GM18870 (cell line): ENCODE measurements around the gene BRINP1.
"Not testable (repeated sequence)": the region's sequence is repeated elsewhere in the genome, so short reads cannot be mapped to it uniquely, and the experiment has no call there.

Experiments used
- ATAC-seq: cut with Tn5 transposase; IDR thresholded peaks from one replicate; pipeline ENCODE4 v1.9.1; 2021; ENCODE audit warnings: moderate library complexity; ENCODE audit not compliant: unreplicated experiment

The BRINP1 gene

GRCh38 chr9:119215651-119216050, 153.6 kb downstream of the BRINP1 start:
- ATAC-seq, result no peak

GRCh38 chr9:119213471-119213870, 155.8 kb downstream of the BRINP1 start:
- ATAC-seq, result no peak

- no peak for ATAC-seq
Measured at GRCh38 chr9:119197893-119198607, 171.2 kb downstream of the BRINP1 start.

GRCh38 chr9:119195521-119195920, 173.7 kb downstream of the BRINP1 start:
- no peak for ATAC-seq

GRCh38 chr9:119185298-119185697, 183.9 kb downstream of the BRINP1 start:
- no peak for ATAC-seq

DNA sequence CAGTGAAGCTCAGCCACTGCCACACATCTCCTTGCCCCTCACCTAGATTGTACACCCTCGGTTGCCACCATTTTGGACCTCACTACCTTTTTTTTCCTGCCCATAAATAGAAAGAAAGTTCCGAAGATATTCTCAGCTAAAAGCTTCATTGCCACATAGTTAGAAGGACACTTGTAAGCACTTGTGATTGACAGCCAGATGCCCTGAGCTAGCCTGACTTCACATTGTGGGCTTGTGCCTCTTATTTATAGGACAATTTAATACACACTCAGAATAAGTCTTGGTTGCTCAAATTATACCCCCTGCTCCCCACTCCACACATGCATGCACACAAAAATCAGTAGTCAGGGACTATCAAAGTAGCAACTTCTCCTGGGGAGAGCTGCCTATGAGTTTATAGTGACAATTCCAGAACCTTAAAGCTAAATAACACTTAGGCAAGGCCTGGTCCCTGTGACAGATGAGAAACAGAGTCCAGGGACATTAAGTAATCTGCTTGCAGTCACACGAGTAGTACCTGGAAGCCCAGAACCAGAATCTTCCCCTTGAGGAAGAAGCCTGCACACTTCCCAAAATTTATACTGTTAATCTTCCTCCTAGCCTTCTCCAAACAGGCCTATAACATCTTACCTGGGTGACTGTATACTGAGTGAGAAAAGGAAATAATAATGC, 184.8 kb downstream of the BRINP1 start:
- ATAC-seq, result no peak

- no peak for ATAC-seq
Measured at GRCh38 chr9:119181561-119181960, 187.7 kb downstream of the BRINP1 start.

- no peak for ATAC-seq
Measured at GRCh38 chr9:119180897-119181296, 188.3 kb downstream of the BRINP1 start.

- ATAC-seq, result no peak
Measured at GRCh38 chr9:119179701-119180100, 189.5 kb downstream of the BRINP1 start.

DNA sequence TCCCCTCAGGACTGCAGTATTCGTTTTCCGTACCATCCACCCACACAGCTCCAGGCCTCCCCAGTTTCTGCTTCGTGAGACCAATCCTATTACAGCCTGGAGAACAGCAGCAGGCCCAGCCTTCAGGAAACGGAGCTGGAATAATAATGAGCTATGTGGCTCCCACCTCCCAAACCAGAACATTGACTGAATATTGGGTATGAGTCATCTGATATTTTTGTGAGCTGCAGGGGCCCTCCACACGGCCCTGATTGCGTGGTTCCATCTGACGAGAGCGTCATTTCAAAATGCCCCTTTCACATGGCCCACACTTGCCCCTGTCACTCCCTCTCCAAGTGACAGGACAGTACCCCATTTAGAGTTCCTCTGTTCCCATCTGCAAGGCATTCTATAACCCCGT, 192.0 kb downstream of the BRINP1 start:
- no peak for ATAC-seq

- no peak for ATAC-seq
Measured at GRCh38 chr9:119175581-119175980, 193.7 kb downstream of the BRINP1 start.

DNA sequence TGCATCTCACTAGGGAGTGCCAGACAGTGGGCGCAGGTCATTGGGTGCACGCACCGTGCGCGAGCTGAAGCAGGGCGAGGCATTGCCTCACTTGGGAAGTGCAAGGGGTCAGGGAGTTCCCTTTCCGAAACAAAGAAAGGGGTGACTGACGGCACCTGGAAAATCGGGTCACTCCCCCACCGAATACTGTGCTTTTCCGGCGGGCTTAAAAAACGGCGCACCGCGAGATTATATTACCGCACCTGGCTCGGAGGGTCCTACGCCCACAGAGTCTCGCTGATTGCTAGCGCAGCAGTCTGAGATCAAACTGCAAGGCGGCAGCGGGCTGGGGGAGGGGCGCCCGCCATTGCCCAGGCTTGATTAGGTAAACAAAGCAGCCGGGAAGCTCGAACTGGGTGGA, 200.0 kb downstream of the BRINP1 start:
- ATAC-seq, result not testable (repeated sequence)

- no peak for ATAC-seq
Measured at GRCh38 chr9:119167876-119168275, 201.4 kb downstream of the BRINP1 start.

DNA sequence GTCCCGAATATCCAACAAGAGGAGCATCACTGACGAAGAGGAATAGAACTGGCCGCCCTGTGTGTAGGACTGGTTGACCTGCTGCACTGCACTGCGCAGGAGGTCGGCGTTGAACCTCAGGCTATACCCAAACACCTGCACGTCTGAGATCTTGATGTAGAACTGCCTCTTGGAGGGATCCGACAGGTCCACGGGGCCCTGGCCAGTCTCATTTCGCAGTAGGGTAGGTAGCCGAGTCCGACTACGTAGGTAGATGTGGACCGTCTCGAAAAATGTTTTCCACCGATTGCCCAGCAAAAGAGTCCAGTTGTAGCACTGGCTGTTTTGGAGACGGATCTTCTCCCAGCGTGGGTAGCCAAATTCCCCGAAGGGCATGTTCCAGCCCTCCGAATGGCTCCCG, 202.0 kb downstream of the BRINP1 start:
- no peak for ATAC-seq

- no peak for ATAC-seq
Measured at GRCh38 chr9:119166096-119166495, 203.1 kb downstream of the BRINP1 start.

DNA sequence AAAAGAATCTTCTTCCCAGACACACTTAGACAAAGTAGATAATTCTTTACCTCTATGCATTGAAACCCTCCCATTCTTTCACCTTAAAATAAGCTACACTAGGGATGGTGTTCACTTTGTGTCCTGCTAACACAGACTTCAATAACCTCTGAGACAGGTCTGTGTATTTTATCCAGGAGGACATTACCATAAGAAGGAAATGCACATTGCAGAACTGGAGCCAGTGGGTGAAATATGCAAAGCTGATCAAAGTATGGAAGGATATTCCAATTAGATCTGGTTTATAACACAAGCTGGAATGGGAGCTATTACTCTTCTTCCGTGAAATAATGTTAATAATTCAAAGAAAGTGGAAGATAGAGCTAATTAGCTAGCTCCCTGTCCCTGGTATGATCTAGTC, 204.1 kb downstream of the BRINP1 start:
- ATAC-seq, result no peak

- no peak for ATAC-seq
Measured at GRCh38 chr9:119164716-119165115, 204.5 kb downstream of the BRINP1 start.

- no peak for ATAC-seq
Measured at GRCh38 chr9:119160551-119160950, 208.7 kb downstream of the BRINP1 start.

DNA sequence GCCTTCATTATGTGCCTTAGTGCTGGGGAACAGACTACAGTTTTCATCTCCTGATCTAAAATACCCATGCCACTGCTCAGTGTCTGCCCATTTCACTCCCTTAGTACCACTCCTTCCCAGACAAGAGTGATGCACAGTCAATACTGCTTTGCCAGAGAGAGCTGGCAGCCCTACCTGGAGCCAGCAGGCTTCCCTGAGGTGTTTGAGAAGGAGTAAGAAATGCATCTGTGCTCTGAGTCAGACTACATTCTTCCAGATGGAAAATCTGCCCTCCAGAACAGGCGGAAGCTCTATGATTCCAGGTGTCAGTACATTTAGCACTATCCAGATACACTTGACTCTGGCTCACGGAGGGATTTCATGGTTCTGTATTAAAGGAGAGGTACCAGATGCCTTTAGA, 209.8 kb downstream of the BRINP1 start:
- ATAC-seq, result no peak

- ATAC-seq, result no peak
Measured at GRCh38 chr9:119157196-119157595, 212.0 kb downstream of the BRINP1 start.

GRCh38 chr9:119156354-119156753, 212.9 kb downstream of the BRINP1 start:
- no peak for ATAC-seq

DNA sequence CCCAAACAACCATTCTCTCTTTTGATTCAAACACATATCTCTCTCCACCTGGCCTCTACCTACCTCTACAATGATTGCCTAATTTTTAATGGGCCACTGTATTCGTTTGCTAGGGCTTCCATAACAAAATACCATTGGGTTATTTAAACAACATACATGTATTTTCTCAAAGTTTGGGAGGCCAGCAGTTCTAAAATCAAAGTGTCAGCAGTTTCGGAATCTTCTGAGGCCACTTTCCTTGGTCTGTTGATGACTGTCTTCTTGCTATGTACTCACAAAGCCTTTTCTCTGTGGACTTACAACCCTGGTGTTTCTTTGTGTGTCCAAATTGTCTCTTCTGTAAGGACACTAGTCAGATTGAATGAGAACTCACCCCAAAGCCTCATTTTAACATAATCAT, 214.7 kb downstream of the BRINP1 start:
- ATAC-seq, result no peak

- no peak for ATAC-seq
Measured at GRCh38 chr9:119153402-119153801, 215.8 kb downstream of the BRINP1 start.
